GM10266 (cell line): ENCODE data around the gene NELL2.
"Not testable (repeated sequence)": the region's sequence is repeated elsewhere in the genome, so short reads cannot be mapped to it uniquely, and the experiment has no call there.

Experiments
- DNase-seq: peaks from one replicate; pipeline ENCODE4 v3.0.0; 2012; ENCODE audit errors: extremely low spot score
- CTCF ChIP-seq: IDR thresholded peaks from 2 replicates; pipeline ENCODE4 v1.5.1; 2012; ENCODE audit warnings: mild to moderate bottlenecking, low read depth; ENCODE audit not compliant: control insufficient read depth, insufficient read depth; ENCODE audit errors: missing control alignments

NELL2 gene

GRCh38 chr12:44835641-44836379 is 40.3 kb downstream of the NELL2 start:
- DNase-seq, result no peak
- TF ChIP-seq CTCF, result no peak

GRCh38 chr12:44834996-44835395 is 41.1 kb downstream of the NELL2 start:
- DNase-seq, result not testable (repeated sequence)

GRCh38 chr12:44833561-44833960 is 42.6 kb downstream of the NELL2 start:
- no peak for TF ChIP-seq CTCF
- no peak for DNase-seq

- DNase-seq, result no peak
- no peak for TF ChIP-seq CTCF
These were observed 45.5 kb downstream of the NELL2 start for GRCh38 chr12:44830566-44831055.

GRCh38 chr12:44829045-44829444 is 47.1 kb downstream of the NELL2 start:
- no peak for DNase-seq
- no peak for TF ChIP-seq CTCF

- no peak for TF ChIP-seq CTCF
- no peak for DNase-seq
These were observed 48.2 kb downstream of the NELL2 start for GRCh38 chr12:44827832-44828438.

GRCh38 chr12:44821702-44822101 is 54.4 kb downstream of the NELL2 start:
- DNase-seq, result not testable (repeated sequence)

- TF ChIP-seq CTCF, result no peak
- DNase-seq, result no peak
These were observed 56.2 kb downstream of the NELL2 start for GRCh38 chr12:44819884-44820283.
